K562 (cell line): ENCODE results near the gene DGUOK. TPM values are rescaled to one million over a fixed set of nuclear protein-coding genes. Genes with fewer than 3 reads are reported as not detected.
A peak's percentile ranks its signal among the peaks of the same experiment; 100 is the strongest.

ENCODE experiments used
- ATAC-seq: fragments of 200-7000 bp; cut with Tn5 transposase; 3 replicates; pipeline ENCODE4 v1.9.1; 2020; ENCODE audit warnings: moderate library complexity
- BruUV-seq: library from RNA; stranded (reverse); fragments of 400-500 nt; replicated peaks from 2 replicates; lab custom pipeline; 2021; lab: Mats Ljungman, UMichigan
- CTCF ChIA-PET: fragments of 300-600 bp; formaldehyde crosslinking; extraction: SDS; loops from one replicate; lab custom pipeline; 2021; ENCODE audit warnings: low intra/inter-chr PET ratio; lab: Yijun Ruan, JAX
- POLR2A ChIA-PET: fragments of 300-600, 350-650 bp; sonication (Branson Sonifier 250); formaldehyde crosslinking; extraction: SDS; loops from one replicate; lab custom pipeline; 2021; ENCODE audit warnings: antibody characterized with exemption, inconsistent platforms; lab: Yijun Ruan, JAX
- DNase-seq, 4 experiments: peaks; one replicate each; pipeline versions ENCODE4 v3.0.0 to v3.0.0-alpha.2; 2011 to 2018; ENCODE audit warnings: low spot score in 3 of 4, mixed read lengths in 3 of 4; ENCODE audit errors: extremely low read depth in 1 of 4
- FAIRE-seq: peaks from 2 replicates; lab custom pipeline; 2011; peaks lifted over from hg19 to GRCh38; lab: Jason Lieb, UNC
- H2AFZ ChIP-seq: 2 replicates; pipeline ENCODE4 v1.6.0; 2011; ENCODE audit warnings: low read depth, low read length, control low read depth, inconsistent platforms
- H3K27ac ChIP-seq: fragments of 200-600 bp; 3 replicates; pipeline ENCODE4 v1.8.0; 2011; ENCODE audit warnings: low read depth, mild to moderate bottlenecking, control low read depth, inconsistent platforms, low read length, moderate library complexity, mixed read lengths; ENCODE audit errors: extremely low read depth
- H3K27me3 ChIP-seq, 2 experiments: fragments of 300-600 bp in 1 of 2; 2 replicates in 1 of 2; 3 replicates in 1 of 2; pipeline versions ENCODE4 v1.6.0 to v1.8.0; 2011; ENCODE audit warnings: inconsistent platforms in 2 of 2, low read length in 2 of 2, mild to moderate bottlenecking in 1 of 2, mixed read lengths in 1 of 2, moderate library complexity in 1 of 2; ENCODE audit not compliant: control insufficient read depth in 2 of 2, insufficient read depth in 2 of 2
- H3K36me3 ChIP-seq: fragments of 300-600 bp; 3 replicates; pipeline ENCODE4 v1.8.0; 2011; ENCODE audit warnings: mild to moderate bottlenecking, low read length, inconsistent platforms; ENCODE audit not compliant: control insufficient read depth, insufficient read depth
- H3K4me1 ChIP-seq, 2 experiments: fragments of 200-600 bp in 1 of 2; replicated peaks in 1 of 2; 2 replicates in 1 of 2; 3 replicates in 1 of 2; pipeline versions ENCODE4 v1.5.1 to v1.8.0; 2011; ENCODE audit warnings: inconsistent platforms in 2 of 2, low read length in 2 of 2, mild to moderate bottlenecking in 1 of 2, mixed read lengths in 1 of 2, moderate library complexity in 1 of 2; ENCODE audit not compliant: control insufficient read depth in 2 of 2, insufficient read depth in 2 of 2
- H3K4me2 ChIP-seq: 2 replicates; pipeline ENCODE4 v1.6.1; 2011; ENCODE audit warnings: low read length, control low read depth, inconsistent platforms, mixed read lengths; ENCODE audit not compliant: insufficient read depth
- H3K4me3 ChIP-seq: fragments of 200-600 bp; sonication (generic), shearing (Covaris generic); 2 replicates; pipeline ENCODE4 v1.5.1; 2016; ENCODE audit warnings: control low read depth, inconsistent platforms
- H3K79me2 ChIP-seq: fragments of 200-600 bp; 3 replicates; pipeline ENCODE4 v1.8.0; 2011; ENCODE audit warnings: low read length, inconsistent platforms; ENCODE audit not compliant: control insufficient read depth, insufficient read depth
- H3K9ac ChIP-seq, 2 experiments: 2 replicates each; pipeline versions ENCODE4 v1.6.0 to v1.6.1; 2011; ENCODE audit warnings: low read depth in 2 of 2, low read length in 2 of 2, control low read depth in 1 of 2, inconsistent platforms in 1 of 2, mild to moderate bottlenecking in 1 of 2, mixed read lengths in 1 of 2; ENCODE audit not compliant: insufficient read depth in 1 of 2
- H3K9me1 ChIP-seq: one replicate; pipeline ENCODE4 v1.6.0; 2011; ENCODE audit warnings: inconsistent platforms, mild to moderate bottlenecking, low read length, moderate library complexity; ENCODE audit not compliant: control insufficient read depth, insufficient read depth
- H3K9me3 ChIP-seq: replicated peaks from 2 replicates; pipeline ENCODE4 v1.5.1; 2011; ENCODE audit warnings: low read depth, low read length, inconsistent platforms; ENCODE audit not compliant: control insufficient read depth, insufficient read depth
- H4K20me1 ChIP-seq: replicated peaks from 2 replicates; pipeline ENCODE4 v1.6.1; 2011; ENCODE audit warnings: low read length, inconsistent platforms, mixed read lengths; ENCODE audit not compliant: control insufficient read depth, insufficient read depth
- DPF2 ChIP-seq: fragments of 450-650 bp; IDR thresholded peaks from 2 replicates; pipeline ENCODE4 v1.6.1; 2016
- EGR1 ChIP-seq: fragments of 450-650 bp; conservative IDR thresholded peaks from 2 replicates; pipeline ENCODE4 v1.6.1; 2017; ENCODE audit warnings: mild to moderate bottlenecking
- WGBS: fragments of 100-300 bp; shearing (Covaris generic); methylation state at CpG from one replicate; pipeline ENCODE4 v1.1.6; 2016; ENCODE audit warnings: low coverage, mixed read lengths; ENCODE audit not compliant: insufficient coverage; ENCODE audit errors: missing lambda C conversion rate; 5-methylcytosine and 5-hydroxymethylcytosine counted together
- in situ Hi-C: fragments of 300-500 bp; cut with MboI; formaldehyde crosslinking; loops from 4 replicates; pipeline ENCODE4 v1.15.0; 2018; ENCODE audit warnings: inconsistent platforms, mixed read lengths
- intact Hi-C: fragments of 100-400 bp; cut with micrococcal nuclease; formaldehyde crosslinking; loops from 2 replicates; pipeline ENCODE4 v1.14.2; 2022
- polyA plus RNA-seq, 8 experiments: library from polyadenylated mRNA; depleted of rRNA in 4 of 8; stranded (reverse) in 5 of 8; unstranded in 3 of 8; fragments of >200 nt; fragmentation: Nextera tagmentation in 2 of 8; fragmentation: Illumina TruSeq in 1 of 8; extraction: Ambion mirVana in 2 of 8; extraction: Trizol in 1 of 8; gene quantifications; 2 replicates each; pipeline versions ENCODE4 v1.2.1 to v1.2.3, GENCODE V29; 2011 to 2014; ENCODE audit warnings: inconsistent platforms in 1 of 8, missing spikeins in 1 of 8
- total RNA-seq, 7 experiments: library from RNA; depleted of rRNA in 6 of 7; stranded (reverse); fragments of >200 nt in 6 of 7; fragmentation: Illumina TruSeq in 2 of 7; extraction: Trizol in 2 of 7; gene quantifications; 2 replicates each; pipeline versions ENCODE4 v1.2.1 to v1.2.3, GENCODE V29; 2011 to 2021; ENCODE audit warnings: low replicate concordance in 1 of 7
- TF ChIP-seq, protein P1 (sequence below), 2 experiments: fragments of 450-650 bp; conservative IDR thresholded peaks; 2 replicates each; pipeline ENCODE4 v1.6.1; 2017; ENCODE audit warnings: mild to moderate bottlenecking in 2 of 2, moderate library complexity in 2 of 2

Gene DGUOK
- total and polyA plus RNA-seq, 9 of the 15 experiments (the other 6 are each of a cell fraction or from before 2014, with no cell fraction given), result 67.0 to 288 (median 126) TPM

DNA sequence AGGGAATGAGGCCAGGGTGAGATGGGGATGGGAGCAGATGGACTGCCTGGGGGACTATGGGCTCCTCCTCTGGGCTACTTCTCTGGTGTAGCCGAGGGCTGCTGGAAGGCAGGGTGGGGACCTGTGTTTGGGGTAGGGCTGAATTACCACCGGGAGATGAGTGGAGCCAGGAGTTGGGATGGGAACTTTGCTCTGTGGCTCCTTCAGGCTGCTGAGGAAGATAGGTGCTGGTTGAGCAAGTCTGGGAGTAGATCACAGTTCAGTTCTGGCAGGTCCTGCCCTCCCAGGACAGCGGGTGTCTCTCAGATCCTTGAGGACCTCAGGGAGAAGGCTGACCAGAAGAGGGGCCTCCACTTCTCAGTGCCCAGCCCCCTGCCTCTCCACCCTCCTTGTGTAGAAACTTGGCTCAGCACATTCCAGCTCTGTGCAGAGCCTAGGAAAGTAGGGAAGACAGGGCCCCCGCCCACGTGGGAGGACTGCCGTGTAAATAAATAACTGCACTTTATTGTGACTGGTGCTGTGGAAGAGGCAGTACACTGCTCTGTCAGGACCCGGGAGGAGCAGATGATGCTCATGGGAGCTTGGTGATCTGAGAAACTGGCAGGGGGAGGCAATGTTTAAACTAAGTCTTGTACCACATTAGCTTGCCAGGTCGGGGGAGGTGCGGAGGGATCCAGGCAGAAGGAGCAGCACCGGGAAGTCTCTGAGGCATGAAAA, 73.4 kb downstream of the DGUOK start:
- Histone ChIP-seq H3K27ac (no peak overlapping the region), H3K9me1 (no peaks in the 10 kb centered on the region), H4K20me1 (peaks cover 10% of the 10 kb centered on the region; the same call in 1 of the 2 replicates), H3K4me2 (no peak overlapping the region; the same call in 1 of the 2 replicates), H2AFZ (no peak overlapping the region), H3K9me3 (no peaks in the 10 kb centered on the region), H3K4me1 (peaks cover 36 to 48% of the 10 kb centered on the region in 2 experiments), H3K79me2 (peaks cover 92% of the 10 kb centered on the region), H3K27me3 (no peaks in the 10 kb centered on the region), H3K4me3 (no peak overlapping the region), H3K9ac (peak overlapping the region in 1 of 2 experiments; percentile 32; a peak in 1 of 4 replicates), H3K36me3 (no peaks in the 10 kb centered on the region; the same call in 2 of the 3 replicates)
- ATAC-seq, result no peak
- CTCF ChIA-PET, result no interaction called here
- TF ChIP-seq, protein P1, sequence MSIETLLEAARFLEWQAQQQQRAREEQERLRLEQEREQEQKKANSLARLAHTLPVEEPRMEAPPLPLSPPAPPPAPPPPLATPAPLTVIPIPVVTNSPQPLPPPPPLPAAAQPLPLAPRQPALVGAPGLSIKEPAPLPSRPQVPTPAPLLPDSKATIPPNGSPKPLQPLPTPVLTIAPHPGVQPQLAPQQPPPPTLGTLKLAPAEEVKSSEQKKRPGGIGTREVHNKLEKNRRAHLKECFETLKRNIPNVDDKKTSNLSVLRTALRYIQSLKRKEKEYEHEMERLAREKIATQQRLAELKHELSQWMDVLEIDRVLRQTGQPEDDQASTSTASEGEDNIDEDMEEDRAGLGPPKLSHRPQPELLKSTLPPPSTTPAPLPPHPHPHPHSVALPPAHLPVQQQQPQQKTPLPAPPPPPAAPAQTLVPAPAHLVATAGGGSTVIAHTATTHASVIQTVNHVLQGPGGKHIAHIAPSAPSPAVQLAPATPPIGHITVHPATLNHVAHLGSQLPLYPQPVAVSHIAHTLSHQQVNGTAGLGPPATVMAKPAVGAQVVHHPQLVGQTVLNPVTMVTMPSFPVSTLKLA (conservative IDR thresholded peaks at IDR 0.05), result peak in 1 of 2 experiments; percentile 71; a peak in 3 of 4 replicates
- peak; percentile 56 for TF ChIP-seq EGR1
- no peak for TF ChIP-seq DPF2
- in situ Hi-C loops (no loop called here), intact Hi-C loops (loop anchor here (2.0 to 10.0 kb wide), 4 partner anchors 37 to 325 kb away; no protein-coding TSS in a partner anchor)
- FAIRE-seq, result peak; percentile 61
- no peak for DNase-seq
- POLR2A ChIA-PET, result interaction anchor here (0.6 to 2.2 kb wide), 5 partner anchors 11 to 403 kb away, joined by 3 to 13 read pairs (median 4); no protein-coding TSS in a partner anchor
- no TSS peak for BruUV-seq
- 39% methylated on average over 10 of the region's 10 CpGs for WGBS
